ENCODE data around the gene C21orf91. TPM values are rescaled to one million over a fixed set of nuclear protein-coding genes. Genes with fewer than 3 reads are reported as not detected.

The C21orf91 gene
- total RNA-seq, 8 experiments from 2014 or later = 5.9 to 22.2 (median 12.6) TPM

DNA sequence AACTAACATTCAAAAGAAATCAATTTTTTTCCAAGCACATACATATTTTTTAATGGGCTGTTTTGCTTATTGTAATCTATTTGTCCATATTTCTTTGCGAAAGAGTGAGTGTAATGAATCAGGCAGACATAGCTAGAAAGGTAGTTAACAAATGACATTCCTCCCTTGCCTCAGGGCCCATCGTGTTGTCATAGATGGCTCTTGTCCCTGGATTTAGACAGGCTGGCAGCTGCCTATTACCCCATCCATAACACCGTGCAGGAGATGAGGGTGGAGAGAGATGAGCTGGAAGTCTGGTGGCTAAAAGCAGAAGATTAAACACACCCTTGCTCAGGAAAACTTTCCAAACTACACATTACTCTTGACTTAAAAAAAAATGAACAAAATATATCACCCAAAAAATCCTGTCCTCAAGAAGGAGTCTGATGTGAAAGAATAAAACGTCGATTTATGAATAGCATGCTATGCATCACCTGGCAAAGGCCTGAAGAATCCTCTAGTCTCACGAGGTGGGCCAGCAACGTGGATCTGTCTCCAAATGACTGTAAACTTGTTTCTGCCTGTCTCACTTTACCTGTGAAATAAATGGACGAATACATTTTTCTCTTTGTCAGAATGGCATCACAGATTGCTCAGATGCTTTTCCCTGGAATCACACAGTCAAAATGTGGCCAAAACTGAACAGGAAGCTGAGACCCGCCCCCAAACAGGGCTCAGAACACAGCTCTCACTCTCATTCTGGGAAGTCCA, 55.7 kb downstream of the C21orf91 start:
- WGBS, 10 experiments = 20 to 100% (median 79%) methylated on average over 2 to 9 of the region's 9 CpGs; no CpG with 5 or more reads in 1 of the 10 experiments
- H3K27ac ChIP-seq = no peak overlapping the region
- in situ Hi-C loops (cut with MboI; ENCODE audit: low pct_unique_long_range_greater_than_20kb in 2 of 9, low sequenced_read_pairs in 9 of 9, unreplicated experiment in 9 of 9) = no loop called here
- peak in 2 of 8 experiments; percentile 57 to 76 for ATAC-seq (replicated peaks in 6 of 8)
- peaks cover 0 to 4% of the 10 kb centered on the region in 2 donors for H3K4me1 ChIP-seq (replicated peaks in 1 of 2)
- H3K4me3 ChIP-seq = no peak overlapping the region

DNA sequence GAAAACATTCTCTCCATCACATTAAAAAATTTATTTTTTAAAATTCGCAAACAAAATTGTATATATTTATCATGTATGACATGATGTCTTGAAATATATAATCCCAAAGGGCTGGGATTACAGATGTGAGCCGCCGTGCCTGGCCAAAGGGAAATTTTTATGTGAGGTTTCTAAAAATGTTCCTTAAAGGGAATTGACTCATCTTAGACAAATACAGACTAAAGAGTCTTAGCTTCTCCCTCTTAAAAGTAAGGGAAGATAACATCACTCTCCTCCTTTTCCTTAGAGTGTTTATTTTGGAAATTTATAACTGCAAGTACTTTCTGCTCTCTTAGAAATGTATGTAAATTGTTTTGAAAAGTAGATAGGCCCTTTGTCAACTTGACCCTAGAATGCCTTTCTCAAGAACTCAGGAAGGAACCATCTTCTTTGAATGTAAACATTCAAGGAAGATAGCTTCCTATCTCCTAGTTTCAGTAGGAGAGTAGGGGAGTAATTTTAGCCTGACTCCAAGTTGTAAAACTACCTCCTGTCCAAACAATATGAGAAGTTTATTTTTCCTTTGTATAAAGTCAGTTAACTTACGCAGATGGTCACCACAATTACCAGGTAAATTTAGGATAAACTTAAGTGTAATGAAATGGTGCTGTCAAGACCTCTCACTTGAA, 59.5 kb downstream of the C21orf91 start:
- Histone ChIP-seq H3K27ac (no peak overlapping the region), H3K4me3 (no peak overlapping the region), H3K4me1 (replicated peaks in 1 of 2) (no peaks in the 10 kb centered on the region)
- whole genome bisulfite sequencing, 10 experiments = 0 to 100% (median 78%) methylated on average over 1 to 4 of the region's 4 CpGs; no CpG with 5 or more reads in 1 of the 10 experiments
- ATAC-seq (replicated peaks in 6 of 8) = no peak
- in situ Hi-C loops (cut with MboI; ENCODE audit: low pct_unique_long_range_greater_than_20kb in 2 of 9, low sequenced_read_pairs in 9 of 9, unreplicated experiment in 9 of 9) = no loop called here

DNA sequence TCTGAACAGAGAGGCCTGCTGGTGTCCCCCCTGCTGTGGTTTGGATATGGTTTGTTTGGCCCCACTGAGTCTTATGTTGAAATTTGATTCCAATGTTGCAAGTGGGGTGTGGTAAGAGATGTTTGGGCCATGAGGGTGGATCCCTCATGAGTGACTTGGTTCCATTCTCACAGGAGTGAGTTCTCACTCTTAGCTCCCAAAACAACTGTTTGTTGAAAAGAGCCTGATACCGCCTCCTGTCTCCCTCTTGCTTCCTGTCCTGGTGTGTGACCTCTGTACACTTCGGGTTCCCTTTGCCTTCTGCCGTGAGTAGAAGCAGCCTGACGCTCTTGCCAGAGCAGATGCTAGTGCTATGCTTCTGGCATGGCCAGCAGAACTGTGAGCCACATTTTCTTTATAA, 60.5 kb downstream of the C21orf91 start:
- in situ Hi-C loops (cut with MboI; ENCODE audit: low pct_unique_long_range_greater_than_20kb in 2 of 9, low sequenced_read_pairs in 9 of 9, unreplicated experiment in 9 of 9) = no loop called here
- H3K4me3 ChIP-seq = no peak overlapping the region
- no peak overlapping the region for H3K27ac ChIP-seq
- no peaks in the 10 kb centered on the region for H3K4me1 ChIP-seq (replicated peaks in 1 of 2)
- WGBS, 10 experiments = 20 to 100% (median 69%) methylated on average over 1 to 4 of the region's 4 CpGs; no CpG with 5 or more reads in 2 of the 10 experiments
- ATAC-seq (replicated peaks in 6 of 8) = peak in 2 of 8 experiments; percentile 42 to 48

DNA sequence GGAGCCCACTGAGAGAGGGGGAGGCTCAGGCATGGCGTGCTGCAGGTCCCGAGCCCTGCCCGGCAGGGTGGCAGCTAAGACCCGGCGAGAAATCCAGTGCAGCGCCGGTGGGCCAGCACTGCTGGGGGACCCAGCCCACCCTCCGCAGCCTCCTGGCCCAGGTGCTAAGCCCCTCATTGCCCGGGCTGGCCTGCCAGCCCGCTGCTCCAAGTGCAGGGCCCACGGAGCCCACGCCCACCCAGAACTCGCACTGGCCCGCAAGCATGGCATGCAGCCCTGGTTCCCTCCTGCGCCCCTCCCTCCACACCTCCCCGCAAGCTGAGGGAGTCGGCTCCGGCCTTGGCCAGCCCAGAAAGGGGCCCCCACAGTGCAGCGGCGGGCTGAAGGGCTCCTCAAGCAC, 61.5 kb downstream of the C21orf91 start:
- ATAC-seq (replicated peaks in 6 of 8) = no peak
- Histone ChIP-seq H3K4me1 (replicated peaks in 1 of 2) (no peaks in the 10 kb centered on the region), H3K4me3 (no peak overlapping the region), H3K27ac (no peak overlapping the region)
- no CpG with 5 or more reads among the region's 20 CpGs for WGBS, 10 experiments
- in situ Hi-C loops (cut with MboI; ENCODE audit: low pct_unique_long_range_greater_than_20kb in 2 of 9, low sequenced_read_pairs in 9 of 9, unreplicated experiment in 9 of 9) = no loop called here

DNA sequence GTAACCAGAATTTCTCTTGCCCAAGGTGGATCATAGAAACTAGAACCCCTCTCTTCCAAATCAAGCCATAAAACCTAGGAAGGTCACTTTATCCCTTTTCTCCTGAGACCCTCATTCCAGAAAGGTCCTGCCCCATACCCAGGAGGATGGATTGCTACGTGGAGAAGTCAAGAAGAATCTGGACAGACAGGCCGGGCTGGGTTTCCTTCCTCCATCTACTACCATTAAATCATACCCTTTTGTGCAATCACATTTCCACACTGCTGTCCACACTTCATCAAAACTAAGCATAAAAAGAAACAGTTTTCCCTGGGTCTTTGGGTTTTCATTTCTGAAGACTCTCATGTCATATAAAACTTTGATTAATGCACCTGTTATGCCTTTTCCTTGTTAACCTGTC, 65.4 kb downstream of the C21orf91 start:
- ATAC-seq (replicated peaks in 6 of 8) = no peak
- no peak overlapping the region for H3K4me3 ChIP-seq
- 0 to 100% (median 37%) methylated on average over 1 to 2 of the region's 2 CpGs; no CpG with 5 or more reads in 4 of the 10 experiments for WGBS, 10 experiments
- H3K27ac ChIP-seq = no peak overlapping the region
- in situ Hi-C loops (cut with MboI; ENCODE audit: low pct_unique_long_range_greater_than_20kb in 2 of 9, low sequenced_read_pairs in 9 of 9, unreplicated experiment in 9 of 9) = no loop called here
- H3K4me1 ChIP-seq (replicated peaks in 1 of 2) = no peaks in the 10 kb centered on the region

DNA sequence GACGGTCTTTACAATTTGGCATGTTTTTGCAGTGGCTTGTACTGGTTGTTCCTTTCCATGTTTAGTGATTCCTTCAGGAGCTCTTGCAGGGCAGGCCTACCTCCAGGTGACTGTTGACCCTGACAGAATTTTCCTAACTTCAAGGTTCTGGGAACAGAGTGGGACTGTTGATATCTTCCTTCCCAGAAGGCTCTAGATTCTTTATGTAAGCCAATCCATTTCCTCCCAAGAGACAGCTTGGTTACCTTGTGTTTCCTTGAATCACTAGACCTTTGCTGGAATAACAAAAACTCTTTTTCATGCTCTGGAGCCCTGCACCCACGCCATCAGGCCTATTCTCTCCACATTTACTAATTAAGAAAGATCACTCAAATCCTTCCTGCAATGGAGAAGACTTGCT, 67.0 kb downstream of the C21orf91 start:
- in situ Hi-C loops (cut with MboI; ENCODE audit: low pct_unique_long_range_greater_than_20kb in 2 of 9, low sequenced_read_pairs in 9 of 9, unreplicated experiment in 9 of 9) = no loop called here
- 0 to 100% (median 60%) methylated on average over 1 to 2 of the region's 2 CpGs; no CpG with 5 or more reads in 3 of the 10 experiments for WGBS, 10 experiments
- no peak for ATAC-seq (replicated peaks in 6 of 8)
- H3K27ac ChIP-seq = no peak overlapping the region
- H3K4me3 ChIP-seq = no peak overlapping the region
- no peaks in the 10 kb centered on the region for H3K4me1 ChIP-seq (replicated peaks in 1 of 2)

DNA sequence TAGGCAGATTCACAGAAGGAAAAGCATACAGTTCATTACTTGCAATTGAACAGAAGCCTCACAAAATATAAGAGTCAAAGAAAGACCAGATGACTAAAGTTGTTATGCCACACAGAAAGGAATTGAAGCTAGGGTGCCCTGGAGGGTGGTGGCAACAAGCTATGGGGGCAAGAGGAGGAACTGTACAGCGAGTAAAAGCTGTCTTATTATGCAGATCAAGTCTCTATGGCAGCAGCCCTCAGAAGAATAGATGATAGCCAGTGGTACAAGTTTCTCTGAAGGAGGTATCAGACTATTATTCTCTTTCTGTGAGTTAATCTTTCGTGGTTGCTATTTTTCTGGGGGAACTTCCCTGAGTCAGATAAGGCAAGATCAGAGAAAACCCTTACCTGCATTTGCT, 72.2 kb downstream of the C21orf91 start:
- Histone ChIP-seq H3K4me1 (replicated peaks in 1 of 2) (no peaks in the 10 kb centered on the region), H3K4me3 (no peak overlapping the region), H3K27ac (no peak overlapping the region)
- in situ Hi-C loops (cut with MboI; ENCODE audit: low pct_unique_long_range_greater_than_20kb in 2 of 9, low sequenced_read_pairs in 9 of 9, unreplicated experiment in 9 of 9) = no loop called here
- 0 to 71% (median 17%) methylated on average over 1 to 2 of the region's 2 CpGs; no CpG with 5 or more reads in 2 of the 10 experiments for WGBS, 10 experiments
- ATAC-seq (replicated peaks in 6 of 8) = no peak

DNA sequence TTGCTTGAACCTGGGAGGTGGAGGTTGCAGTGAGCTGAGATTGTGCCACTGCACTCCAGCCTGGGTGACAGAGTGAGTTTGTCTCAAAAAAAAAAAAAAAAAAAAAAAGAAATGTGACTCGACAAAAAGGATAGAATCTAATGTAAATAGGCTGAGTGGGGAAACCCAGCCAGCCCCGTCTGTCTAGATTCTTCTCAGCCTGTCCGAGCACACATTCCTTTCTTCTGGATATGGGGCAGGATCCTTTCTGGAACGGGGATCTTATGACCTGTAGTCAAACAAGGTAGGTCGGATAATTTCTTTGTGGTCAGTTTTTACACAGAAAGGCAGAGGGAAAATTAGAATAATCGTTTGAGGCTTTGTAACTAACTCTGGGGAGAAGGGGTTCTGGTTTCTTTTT, 74.1 kb downstream of the C21orf91 start:
- H3K4me3 ChIP-seq = no peak overlapping the region
- H3K4me1 ChIP-seq (replicated peaks in 1 of 2) = no peaks in the 10 kb centered on the region
- 15 to 91% (median 68%) methylated on average over 1 to 6 of the region's 6 CpGs; no CpG with 5 or more reads in 1 of the 10 experiments for WGBS, 10 experiments
- ATAC-seq (replicated peaks in 6 of 8) = no peak
- no peak overlapping the region for H3K27ac ChIP-seq
- in situ Hi-C loops (cut with MboI; ENCODE audit: low pct_unique_long_range_greater_than_20kb in 2 of 9, low sequenced_read_pairs in 9 of 9, unreplicated experiment in 9 of 9) = no loop called here

DNA sequence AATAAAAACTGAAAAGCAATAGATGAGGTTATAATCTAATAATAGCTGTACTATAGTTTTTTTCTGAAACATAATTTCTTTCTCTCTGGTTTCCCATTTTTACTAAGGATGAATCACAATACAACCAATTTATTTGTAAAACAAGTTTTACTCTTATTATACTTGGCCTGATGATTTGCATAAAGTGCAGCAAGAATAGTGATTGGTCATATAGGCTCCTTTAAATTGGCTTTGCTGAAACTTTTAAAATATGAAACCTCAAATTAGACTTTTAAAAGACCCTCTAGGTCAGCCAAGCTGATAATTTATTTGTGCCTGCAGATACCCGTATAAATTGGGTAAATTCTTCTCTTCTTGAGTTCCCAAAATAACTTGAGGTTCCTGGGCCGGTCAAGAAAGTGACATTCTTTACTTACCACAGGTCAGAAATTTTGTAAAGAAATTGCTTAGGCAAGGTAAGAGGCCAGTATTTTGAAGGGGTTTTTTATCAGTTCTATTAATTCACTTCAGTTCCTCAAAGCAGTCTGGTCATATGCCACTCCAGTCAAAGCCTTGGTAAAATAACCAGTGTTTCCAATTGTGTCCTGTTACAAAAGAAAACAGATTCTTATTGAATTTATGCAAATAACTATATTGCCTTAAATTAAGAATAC, 76.1 kb downstream of the C21orf91 start:
- no peak overlapping the region for H3K27ac ChIP-seq
- 0 to 96% (median 70%) methylated on average over 1 to 2 of the region's 2 CpGs; no CpG with 5 or more reads in 3 of the 10 experiments for WGBS, 10 experiments
- in situ Hi-C loops (cut with MboI; ENCODE audit: low pct_unique_long_range_greater_than_20kb in 2 of 9, low sequenced_read_pairs in 9 of 9, unreplicated experiment in 9 of 9) = no loop called here
- no peak overlapping the region for H3K4me3 ChIP-seq
- no peak for ATAC-seq (replicated peaks in 6 of 8)
- no peaks in the 10 kb centered on the region for H3K4me1 ChIP-seq (replicated peaks in 1 of 2)

DNA sequence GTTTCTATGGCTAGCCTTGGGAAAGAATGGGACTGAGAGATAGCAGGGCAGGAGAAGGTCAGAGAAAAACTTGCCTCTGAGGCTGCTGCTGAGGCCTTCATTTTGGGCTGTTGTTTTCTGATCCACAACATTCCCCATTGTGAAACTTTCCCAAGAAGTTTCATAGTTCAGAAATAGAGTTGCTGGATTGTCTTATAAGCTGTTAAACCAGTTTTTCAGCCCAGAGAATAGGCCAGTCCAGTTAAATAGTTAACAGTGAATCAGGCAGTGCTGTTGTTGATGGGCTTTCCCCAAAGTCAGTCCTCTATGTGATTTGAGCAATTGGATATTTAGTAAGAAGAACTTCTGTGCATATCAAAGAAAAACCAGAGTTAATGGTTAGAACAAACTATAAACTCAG, 77.0 kb downstream of the C21orf91 start:
- in situ Hi-C loops (cut with MboI; ENCODE audit: low pct_unique_long_range_greater_than_20kb in 2 of 9, low sequenced_read_pairs in 9 of 9, unreplicated experiment in 9 of 9) = no loop called here
- no peak overlapping the region for H3K27ac ChIP-seq
- no peak for ATAC-seq (replicated peaks in 6 of 8)
- no peak overlapping the region for H3K4me3 ChIP-seq
- H3K4me1 ChIP-seq (replicated peaks in 1 of 2) = no peaks in the 10 kb centered on the region

Other genes starting within 250 kb of the C21orf91 start
- gene BTG3, start 206.5 kb downstream of the C21orf91 start, total RNA-seq = 10 to 100 TPM; 30.6 to 69.0 (median 40.7) TPM

All from motor neuron (in vitro differentiated cells).